Measurements from ENCODE around the gene MXD4. TPM values are rescaled to one million over a fixed set of nuclear protein-coding genes. Genes with fewer than 3 reads are reported as not detected.

MXD4 gene
- total RNA-seq, 1 experiment from 2014 or later = 20.4 TPM

DNA sequence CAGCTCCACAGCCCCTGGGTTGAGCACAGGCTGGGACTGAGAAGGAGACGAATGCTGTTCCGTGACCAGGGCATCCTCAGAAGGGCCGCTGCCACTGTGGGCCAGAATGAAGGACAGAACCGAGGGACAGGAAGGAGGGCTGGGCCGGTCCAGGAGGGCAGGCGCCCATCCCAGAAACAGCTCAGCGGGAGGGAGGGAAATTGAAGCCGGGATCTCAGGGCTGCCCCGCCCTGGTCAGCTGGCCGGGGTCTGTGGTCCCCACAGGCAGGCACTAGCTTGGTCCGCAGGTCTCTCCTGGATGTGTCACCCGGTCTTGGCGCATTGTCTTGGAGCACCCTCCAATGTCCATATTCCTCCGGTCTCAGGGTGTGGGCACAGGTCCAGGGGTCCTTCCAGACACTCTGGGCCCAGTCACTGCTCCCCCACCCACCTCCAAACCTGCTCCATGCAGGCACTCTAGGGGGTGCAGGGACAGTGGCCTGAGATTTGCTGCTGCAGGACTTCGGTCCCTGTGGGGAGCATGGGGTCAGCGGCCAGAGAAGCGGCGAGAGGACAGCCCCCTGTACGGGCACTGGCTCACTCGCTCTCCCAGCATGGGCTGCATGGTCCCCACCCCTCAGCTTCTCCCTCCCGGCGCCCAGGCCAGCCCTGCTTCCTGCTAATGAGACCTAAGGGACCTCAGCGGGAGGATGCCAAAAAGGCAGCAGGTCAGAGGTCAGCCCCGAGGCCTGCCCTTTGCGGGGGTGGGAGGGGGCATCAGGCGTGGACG is 23.9 kb upstream of the MXD4 start:
- TF ChIP-seq ZNF232 (CRISPR knock-in tag; IDR thresholded peaks at IDR 0.05) (no peak), ZNF416 (CRISPR knock-in tag; IDR thresholded peaks at IDR 0.05) (no peak), ZNF671 (CRISPR knock-in tag; IDR thresholded peaks at IDR 0.05) (no peak), ELF4 (CRISPR knock-in tag; IDR thresholded peaks at IDR 0.05; ENCODE audit: low read depth) (no peak), RORB (CRISPR knock-in tag; IDR thresholded peaks at IDR 0.05) (no peak), SMAD4 (CRISPR knock-in tag; IDR thresholded peaks at IDR 0.05) (no peak)
- TF ChIP-seq, protein P1, sequence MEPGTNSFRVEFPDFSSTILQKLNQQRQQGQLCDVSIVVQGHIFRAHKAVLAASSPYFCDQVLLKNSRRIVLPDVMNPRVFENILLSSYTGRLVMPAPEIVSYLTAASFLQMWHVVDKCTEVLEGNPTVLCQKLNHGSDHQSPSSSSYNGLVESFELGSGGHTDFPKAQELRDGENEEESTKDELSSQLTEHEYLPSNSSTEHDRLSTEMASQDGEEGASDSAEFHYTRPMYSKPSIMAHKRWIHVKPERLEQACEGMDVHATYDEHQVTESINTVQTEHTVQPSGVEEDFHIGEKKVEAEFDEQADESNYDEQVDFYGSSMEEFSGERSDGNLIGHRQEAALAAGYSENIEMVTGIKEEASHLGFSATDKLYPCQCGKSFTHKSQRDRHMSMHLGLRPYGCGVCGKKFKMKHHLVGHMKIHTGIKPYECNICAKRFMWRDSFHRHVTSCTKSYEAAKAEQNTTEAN (CRISPR knock-in tag; IDR thresholded peaks at IDR 0.05) = no peak
- TF ChIP-seq, protein P2, sequence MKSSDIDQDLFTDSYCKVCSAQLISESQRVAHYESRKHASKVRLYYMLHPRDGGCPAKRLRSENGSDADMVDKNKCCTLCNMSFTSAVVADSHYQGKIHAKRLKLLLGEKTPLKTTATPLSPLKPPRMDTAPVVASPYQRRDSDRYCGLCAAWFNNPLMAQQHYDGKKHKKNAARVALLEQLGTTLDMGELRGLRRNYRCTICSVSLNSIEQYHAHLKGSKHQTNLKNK (CRISPR knock-in tag; IDR thresholded peaks at IDR 0.05) = no peak
- TF ChIP-seq, protein P3, sequence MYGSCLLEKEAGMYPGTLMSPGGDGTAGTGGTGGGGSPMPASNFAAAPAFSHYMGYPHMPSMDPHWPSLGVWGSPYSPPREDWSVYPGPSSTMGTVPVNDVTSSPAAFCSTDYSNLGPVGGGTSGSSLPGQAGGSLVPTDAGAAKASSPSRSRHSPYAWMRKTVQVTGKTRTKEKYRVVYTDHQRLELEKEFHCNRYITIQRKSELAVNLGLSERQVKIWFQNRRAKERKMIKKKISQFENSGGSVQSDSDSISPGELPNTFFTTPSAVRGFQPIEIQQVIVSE (CRISPR knock-in tag; IDR thresholded peaks at IDR 0.05; ENCODE audit: borderline replicate concordance) = no peak
- TF ChIP-seq, protein P4, sequence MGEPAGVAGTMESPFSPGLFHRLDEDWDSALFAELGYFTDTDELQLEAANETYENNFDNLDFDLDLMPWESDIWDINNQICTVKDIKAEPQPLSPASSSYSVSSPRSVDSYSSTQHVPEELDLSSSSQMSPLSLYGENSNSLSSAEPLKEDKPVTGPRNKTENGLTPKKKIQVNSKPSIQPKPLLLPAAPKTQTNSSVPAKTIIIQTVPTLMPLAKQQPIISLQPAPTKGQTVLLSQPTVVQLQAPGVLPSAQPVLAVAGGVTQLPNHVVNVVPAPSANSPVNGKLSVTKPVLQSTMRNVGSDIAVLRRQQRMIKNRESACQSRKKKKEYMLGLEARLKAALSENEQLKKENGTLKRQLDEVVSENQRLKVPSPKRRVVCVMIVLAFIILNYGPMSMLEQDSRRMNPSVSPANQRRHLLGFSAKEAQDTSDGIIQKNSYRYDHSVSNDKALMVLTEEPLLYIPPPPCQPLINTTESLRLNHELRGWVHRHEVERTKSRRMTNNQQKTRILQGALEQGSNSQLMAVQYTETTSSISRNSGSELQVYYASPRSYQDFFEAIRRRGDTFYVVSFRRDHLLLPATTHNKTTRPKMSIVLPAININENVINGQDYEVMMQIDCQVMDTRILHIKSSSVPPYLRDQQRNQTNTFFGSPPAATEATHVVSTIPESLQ (CRISPR knock-in tag; IDR thresholded peaks at IDR 0.05) = no peak
- Mint-ChIP-seq H3K36me3 (no peaks in the 10 kb centered on the region), H3K4me3 (no peak overlapping the region), H3K4me1 (no peaks in the 10 kb centered on the region; the same call in 1 of the 2 replicates), H3K27me3 (ENCODE audit: low read depth) (no peaks in the 10 kb centered on the region; the same call in 1 of the 2 replicates), H3K9me3 (no peaks in the 10 kb centered on the region), H3K27ac (no peak overlapping the region; the same call in 1 of the 2 replicates)
- ATAC-seq (no peak), DNase-seq (ENCODE audit: low spot score) (no peak)
- CTCF ChIA-PET = interaction anchor here (1.0 to 2.4 kb wide), 4 partner anchors 17 to 156 kb away, joined by 3 to 6 read pairs (median 4); no protein-coding TSS in a partner anchor
- POLR2A ChIA-PET = no interaction called here

DNA sequence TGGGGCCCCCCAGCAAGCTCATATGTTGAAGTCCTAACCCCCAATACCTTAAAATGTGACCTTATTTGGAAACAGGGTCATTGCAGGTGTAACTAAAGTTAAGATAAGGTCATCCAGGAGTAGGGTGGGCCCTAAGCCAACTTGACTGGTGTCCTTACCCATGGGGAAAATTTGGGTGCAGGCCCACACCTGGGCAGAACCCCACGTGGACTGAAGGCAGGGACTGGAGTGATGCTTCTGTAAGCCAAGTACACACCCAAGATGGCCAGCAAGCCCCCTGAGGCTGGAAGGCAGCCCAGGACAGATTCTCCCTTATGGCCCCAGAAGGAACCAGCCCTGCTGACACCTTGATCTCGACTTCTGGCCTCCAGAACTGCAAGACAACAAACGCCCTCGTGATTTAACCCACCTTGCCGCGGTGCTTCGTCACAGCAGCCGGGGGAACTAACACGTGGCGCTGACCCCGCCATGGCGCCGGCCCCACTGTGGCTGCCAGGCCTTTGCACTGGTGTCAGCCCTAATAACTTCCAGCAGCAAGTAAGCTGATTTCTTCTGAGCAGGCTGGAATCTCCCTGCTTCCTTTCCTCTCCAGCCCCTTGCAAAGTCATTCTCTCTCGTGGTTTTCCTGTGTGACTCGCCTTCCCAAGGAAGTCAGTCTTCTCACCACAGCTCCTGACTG is 23.2 kb upstream of the MXD4 start:
- Mint-ChIP-seq H3K27ac (no peak overlapping the region; the same call in 1 of the 2 replicates), H3K4me3 (no peak overlapping the region), H3K4me1 (no peaks in the 10 kb centered on the region; the same call in 1 of the 2 replicates), H3K36me3 (no peaks in the 10 kb centered on the region), H3K9me3 (no peaks in the 10 kb centered on the region), H3K27me3 (ENCODE audit: low read depth) (no peaks in the 10 kb centered on the region; the same call in 1 of the 2 replicates)
- POLR2A ChIA-PET = no interaction called here
- CTCF ChIA-PET = interaction anchor here (1.5 kb wide), 1 partner anchor 70 kb away, joined by 4 read pairs; no protein-coding TSS in a partner anchor
- no peak for DNase-seq (ENCODE audit: low spot score)
- ATAC-seq = no peak
- TF ChIP-seq ZNF671 (CRISPR knock-in tag; IDR thresholded peaks at IDR 0.05) = no peak
- TF ChIP-seq, protein P5, sequence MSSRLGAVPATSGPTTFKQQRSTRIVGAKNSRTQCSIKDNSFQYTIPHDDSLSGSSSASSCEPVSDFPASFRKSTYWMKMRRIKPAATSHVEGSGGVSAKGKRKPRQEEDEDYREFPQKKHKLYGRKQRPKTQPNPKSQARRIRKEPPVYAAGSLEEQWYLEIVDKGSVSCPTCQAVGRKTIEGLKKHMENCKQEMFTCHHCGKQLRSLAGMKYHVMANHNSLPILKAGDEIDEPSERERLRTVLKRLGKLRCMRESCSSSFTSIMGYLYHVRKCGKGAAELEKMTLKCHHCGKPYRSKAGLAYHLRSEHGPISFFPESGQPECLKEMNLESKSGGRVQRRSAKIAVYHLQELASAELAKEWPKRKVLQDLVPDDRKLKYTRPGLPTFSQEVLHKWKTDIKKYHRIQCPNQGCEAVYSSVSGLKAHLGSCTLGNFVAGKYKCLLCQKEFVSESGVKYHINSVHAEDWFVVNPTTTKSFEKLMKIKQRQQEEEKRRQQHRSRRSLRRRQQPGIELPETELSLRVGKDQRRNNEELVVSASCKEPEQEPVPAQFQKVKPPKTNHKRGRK (CRISPR knock-in tag; IDR thresholded peaks at IDR 0.05; ENCODE audit: borderline replicate concordance) = no peak
- no peak for TF ChIP-seq TEAD4 (CRISPR knock-in tag; IDR thresholded peaks at IDR 0.05)
- no peak for TF ChIP-seq GABPB1 (CRISPR knock-in tag; IDR thresholded peaks at IDR 0.05)
- TF ChIP-seq, protein P6, sequence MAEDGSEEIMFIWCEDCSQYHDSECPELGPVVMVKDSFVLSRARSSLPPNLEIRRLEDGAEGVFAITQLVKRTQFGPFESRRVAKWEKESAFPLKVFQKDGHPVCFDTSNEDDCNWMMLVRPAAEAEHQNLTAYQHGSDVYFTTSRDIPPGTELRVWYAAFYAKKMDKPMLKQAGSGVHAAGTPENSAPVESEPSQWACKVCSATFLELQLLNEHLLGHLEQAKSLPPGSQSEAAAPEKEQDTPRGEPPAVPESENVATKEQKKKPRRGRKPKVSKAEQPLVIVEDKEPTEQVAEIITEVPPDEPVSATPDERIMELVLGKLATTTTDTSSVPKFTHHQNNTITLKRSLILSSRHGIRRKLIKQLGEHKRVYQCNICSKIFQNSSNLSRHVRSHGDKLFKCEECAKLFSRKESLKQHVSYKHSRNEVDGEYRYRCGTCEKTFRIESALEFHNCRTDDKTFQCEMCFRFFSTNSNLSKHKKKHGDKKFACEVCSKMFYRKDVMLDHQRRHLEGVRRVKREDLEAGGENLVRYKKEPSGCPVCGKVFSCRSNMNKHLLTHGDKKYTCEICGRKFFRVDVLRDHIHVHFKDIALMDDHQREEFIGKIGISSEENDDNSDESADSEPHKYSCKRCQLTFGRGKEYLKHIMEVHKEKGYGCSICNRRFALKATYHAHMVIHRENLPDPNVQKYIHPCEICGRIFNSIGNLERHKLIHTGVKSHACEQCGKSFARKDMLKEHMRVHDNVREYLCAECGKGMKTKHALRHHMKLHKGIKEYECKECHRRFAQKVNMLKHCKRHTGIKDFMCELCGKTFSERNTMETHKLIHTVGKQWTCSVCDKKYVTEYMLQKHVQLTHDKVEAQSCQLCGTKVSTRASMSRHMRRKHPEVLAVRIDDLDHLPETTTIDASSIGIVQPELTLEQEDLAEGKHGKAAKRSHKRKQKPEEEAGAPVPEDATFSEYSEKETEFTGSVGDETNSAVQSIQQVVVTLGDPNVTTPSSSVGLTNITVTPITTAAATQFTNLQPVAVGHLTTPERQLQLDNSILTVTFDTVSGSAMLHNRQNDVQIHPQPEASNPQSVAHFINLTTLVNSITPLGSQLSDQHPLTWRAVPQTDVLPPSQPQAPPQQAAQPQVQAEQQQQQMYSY (CRISPR knock-in tag; IDR thresholded peaks at IDR 0.05) = no peak
- TF ChIP-seq ZNF138 (CRISPR knock-in tag; conservative IDR thresholded peaks at IDR 0.05) = no peak
- no peak for TF ChIP-seq CBFB (CRISPR knock-in tag; IDR thresholded peaks at IDR 0.05; ENCODE audit: low read depth)
- TF ChIP-seq, protein P7, sequence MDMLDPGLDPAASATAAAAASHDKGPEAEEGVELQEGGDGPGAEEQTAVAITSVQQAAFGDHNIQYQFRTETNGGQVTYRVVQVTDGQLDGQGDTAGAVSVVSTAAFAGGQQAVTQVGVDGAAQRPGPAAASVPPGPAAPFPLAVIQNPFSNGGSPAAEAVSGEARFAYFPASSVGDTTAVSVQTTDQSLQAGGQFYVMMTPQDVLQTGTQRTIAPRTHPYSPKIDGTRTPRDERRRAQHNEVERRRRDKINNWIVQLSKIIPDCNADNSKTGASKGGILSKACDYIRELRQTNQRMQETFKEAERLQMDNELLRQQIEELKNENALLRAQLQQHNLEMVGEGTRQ (CRISPR knock-in tag; IDR thresholded peaks at IDR 0.05) = no peak
- no peak for TF ChIP-seq TCF7 (CRISPR knock-in tag; IDR thresholded peaks at IDR 0.05; ENCODE audit: low read depth)
- no peak for TF ChIP-seq MXD4 (CRISPR knock-in tag; IDR thresholded peaks at IDR 0.05; ENCODE audit: borderline replicate concordance)
- TF ChIP-seq GTF2I (CRISPR knock-in tag; conservative IDR thresholded peaks at IDR 0.05) = no peak
- no peak for TF ChIP-seq ZNF263 (CRISPR knock-in tag; IDR thresholded peaks at IDR 0.05; ENCODE audit: low read depth)

All from WTC11 (cell line).